Endothelial cell (in vitro differentiated cells): ENCODE data around the gene TMEM163. TPM values are rescaled to one million over a fixed set of nuclear protein-coding genes. Genes with fewer than 3 reads are reported as not detected.

Experiments used
- DNase-seq: peaks from one replicate; pipeline ENCODE4 v3.0.0; 2021; ENCODE audit warnings: low spot score
- H3K27ac Mint-ChIP-seq: one replicate; pipeline ENCODE4 v1.8.0; 2021; ENCODE audit warnings: mixed read lengths, inconsistent platforms; ENCODE audit not compliant: unreplicated experiment
- H3K27me3 Mint-ChIP-seq: one replicate; pipeline ENCODE4 v1.8.0; 2021; ENCODE audit warnings: mild to moderate bottlenecking, moderate library complexity, mixed read lengths, inconsistent platforms; ENCODE audit not compliant: unreplicated experiment
- H3K36me3 Mint-ChIP-seq: one replicate; pipeline ENCODE4 v1.8.0; 2021; ENCODE audit warnings: mild to moderate bottlenecking, low read depth, mixed read lengths, inconsistent platforms; ENCODE audit not compliant: unreplicated experiment
- H3K4me1 Mint-ChIP-seq: one replicate; pipeline ENCODE4 v1.8.0; 2021; ENCODE audit warnings: mild to moderate bottlenecking, mixed read lengths, inconsistent platforms; ENCODE audit not compliant: unreplicated experiment
- H3K4me3 Mint-ChIP-seq: one replicate; pipeline ENCODE4 v1.8.0; 2021; ENCODE audit warnings: mild to moderate bottlenecking, mixed read lengths, inconsistent platforms; ENCODE audit not compliant: unreplicated experiment
- H3K9me3 Mint-ChIP-seq: one replicate; pipeline ENCODE4 v1.8.0; 2021; ENCODE audit warnings: mixed read lengths, inconsistent platforms; ENCODE audit not compliant: unreplicated experiment
- CTCF ChIP-seq: fragments of 200-600 bp; sonication (generic); IDR thresholded peaks from one replicate; pipeline ENCODE4 v1.5.0; 2021; ENCODE audit warnings: antibody characterized with exemption; ENCODE audit not compliant: unreplicated experiment
- total RNA-seq: library from RNA; stranded (reverse); fragmentation: NEBNext Ultra II Directional; extraction: Animal tissue kit (Norgen Biotek cat#: 25700); gene quantifications from one replicate; pipeline ENCODE4 v1.2.1, GENCODE V29; 2021; ENCODE audit not compliant: unreplicated experiment

TMEM163 gene
- total RNA-seq, 1 donor from 2014 or later, result 150 TPM

GRCh38 chr2:134406311-134406710, 312.5 kb downstream of the TMEM163 start:
- H3K4me3 Mint-ChIP-seq, result no peak overlapping the region
- TF ChIP-seq CTCF, result no peak
- H3K27me3 Mint-ChIP-seq, result peaks cover 5% of the 10 kb centered on the region
- H3K9me3 Mint-ChIP-seq, result no peaks in the 10 kb centered on the region
- no peak for DNase-seq
- no peak overlapping the region for H3K27ac Mint-ChIP-seq
- peaks cover 3% of the 10 kb centered on the region for H3K4me1 Mint-ChIP-seq
- H3K36me3 Mint-ChIP-seq, result peaks cover 11% of the 10 kb centered on the region

Other genes starting within 250 kb of the TMEM163 start
- not detected for gene ACMSD, start 119.6 kb upstream of the TMEM163 start, total RNA-seq
- gene CCNT2, start 199.8 kb upstream of the TMEM163 start, total RNA-seq, result 49.5 TPM